ENCODE results near the gene DAB2IP. TPM values are rescaled to one million over a fixed set of nuclear protein-coding genes. Genes with fewer than 3 reads are reported as not detected.

The DAB2IP gene
- total RNA-seq, 1 donor from 2014 or later, result 12.8 TPM

DNA sequence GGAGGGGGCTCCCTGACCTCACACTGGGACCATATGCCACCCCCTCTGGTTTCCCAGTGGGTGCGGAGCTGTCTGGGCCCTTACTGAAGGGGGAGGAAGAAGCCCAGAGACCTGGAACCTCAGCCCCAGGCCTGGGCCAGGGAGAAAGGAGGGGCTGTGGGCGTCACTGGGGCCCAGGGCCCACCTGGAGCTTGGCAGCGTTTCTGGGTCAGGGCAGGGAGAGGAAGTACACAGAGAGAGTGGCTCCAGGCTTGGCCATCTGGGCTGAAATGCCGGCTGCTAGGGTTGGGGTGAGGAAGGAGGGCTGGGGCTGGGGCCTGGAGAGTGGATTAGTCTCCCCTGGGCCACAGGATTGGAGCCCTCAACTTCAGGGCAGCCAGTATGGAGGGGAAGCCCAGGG lies 6.4 kb upstream of the DAB2IP start:
- DNase-seq, result no peak

DNA sequence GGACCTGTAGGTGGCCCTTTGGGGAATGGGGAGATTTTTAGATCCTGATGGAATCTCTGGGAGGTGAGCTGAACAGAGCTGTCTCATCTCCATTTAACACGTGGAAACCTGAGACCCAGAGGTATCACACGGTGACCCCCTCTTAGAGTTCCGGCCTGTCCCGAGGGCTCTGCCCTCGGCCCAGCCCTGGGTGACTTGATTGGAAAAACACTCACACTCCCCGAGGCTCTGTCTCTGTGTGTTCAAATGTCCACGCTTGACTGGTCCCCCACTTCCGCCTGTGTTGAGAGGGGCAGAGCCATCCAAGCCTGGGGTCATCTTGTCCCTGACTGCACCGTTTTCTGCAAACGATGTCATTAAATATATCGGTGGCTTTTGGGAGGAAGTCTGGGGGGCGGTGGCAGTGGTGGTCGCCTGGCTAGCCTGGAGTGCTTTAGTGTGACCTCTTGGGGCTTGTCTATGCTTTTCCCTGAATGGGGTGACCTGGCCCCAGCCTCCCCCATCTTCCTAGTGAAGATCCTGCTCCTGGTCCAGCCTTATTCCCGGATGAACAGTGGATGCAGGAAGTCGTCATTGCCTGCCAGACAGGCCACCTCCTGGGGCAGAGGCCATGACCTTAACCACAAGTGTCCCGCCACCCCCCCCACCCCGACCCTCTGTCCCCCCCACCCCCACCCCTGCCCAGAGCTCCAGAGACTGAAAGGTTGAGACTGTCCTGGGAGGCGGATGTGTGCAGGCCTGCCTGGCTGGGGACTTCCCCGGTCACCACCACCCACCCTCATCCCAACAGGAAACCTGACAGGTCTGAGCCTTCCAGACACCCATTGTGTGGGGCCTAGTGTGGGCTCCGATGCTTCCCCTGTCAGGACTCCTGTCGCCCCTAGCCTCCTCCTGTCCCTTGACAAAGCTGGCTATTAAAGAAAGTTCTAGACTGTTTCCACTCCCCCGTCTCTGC lies 5.3 kb upstream of the DAB2IP start:
- no peak for DNase-seq

DNA sequence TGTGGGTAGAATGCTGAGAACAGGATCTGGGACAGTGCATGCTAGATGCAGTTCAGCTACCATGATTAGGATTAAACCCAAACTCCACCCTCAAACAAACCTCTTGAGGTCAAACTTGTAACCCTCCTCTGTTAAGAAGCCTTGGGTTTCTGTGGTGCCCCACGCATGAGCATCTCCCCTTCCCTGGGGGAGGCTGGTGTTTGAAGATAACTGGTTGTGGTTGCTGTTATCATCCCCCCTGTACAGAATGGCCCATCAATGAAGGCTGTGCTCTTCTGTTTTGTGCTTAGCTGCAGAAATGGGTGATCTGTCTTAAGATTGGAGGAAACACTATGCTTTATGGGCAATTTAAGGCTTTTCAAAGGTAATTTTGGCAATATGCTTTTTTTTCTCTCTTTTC lies 4.4 kb upstream of the DAB2IP start:
- DNase-seq, result no peak

DNA sequence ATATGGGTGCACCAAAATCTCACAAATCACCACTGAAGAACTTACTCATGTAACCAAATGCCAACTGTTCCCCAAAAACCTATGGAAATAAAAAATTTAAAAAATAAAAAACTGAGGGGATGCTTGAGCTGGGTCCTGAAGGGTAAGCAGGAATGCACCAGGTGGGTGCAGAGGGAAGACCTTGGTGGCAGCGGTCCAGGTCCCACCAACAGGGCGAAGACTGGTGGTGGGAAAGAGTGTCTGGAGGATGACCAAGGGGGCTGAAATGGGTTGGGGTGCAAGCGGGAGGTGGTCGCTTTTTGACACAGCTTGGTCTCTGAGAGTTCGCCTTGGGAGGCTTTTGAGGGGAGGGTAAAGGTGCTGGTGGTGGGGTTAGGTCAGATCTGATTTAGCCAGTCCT lies 3.3 kb upstream of the DAB2IP start:
- no peak for DNase-seq

DNA sequence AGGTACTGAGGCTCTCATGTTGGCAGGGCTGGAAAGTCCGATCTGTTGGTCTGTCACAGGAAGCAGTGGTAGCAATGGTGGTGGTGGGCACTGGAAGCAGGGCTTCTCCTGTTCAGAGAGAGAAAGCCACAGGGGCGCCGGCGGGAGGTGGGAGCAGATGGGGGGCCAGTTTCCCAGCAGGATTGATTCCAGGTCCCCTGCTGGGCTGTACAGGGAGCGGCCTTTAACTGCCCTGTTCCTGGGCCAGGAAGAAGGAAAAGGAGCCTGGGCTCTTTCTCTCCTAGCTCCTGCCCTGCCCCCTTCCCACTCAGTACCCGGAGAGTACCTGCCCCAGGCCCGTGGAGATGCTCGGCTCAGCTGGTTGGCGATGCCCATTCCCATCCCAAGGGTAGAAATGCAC lies 2.6 kb upstream of the DAB2IP start:
- DNase-seq, result no peak

DNA sequence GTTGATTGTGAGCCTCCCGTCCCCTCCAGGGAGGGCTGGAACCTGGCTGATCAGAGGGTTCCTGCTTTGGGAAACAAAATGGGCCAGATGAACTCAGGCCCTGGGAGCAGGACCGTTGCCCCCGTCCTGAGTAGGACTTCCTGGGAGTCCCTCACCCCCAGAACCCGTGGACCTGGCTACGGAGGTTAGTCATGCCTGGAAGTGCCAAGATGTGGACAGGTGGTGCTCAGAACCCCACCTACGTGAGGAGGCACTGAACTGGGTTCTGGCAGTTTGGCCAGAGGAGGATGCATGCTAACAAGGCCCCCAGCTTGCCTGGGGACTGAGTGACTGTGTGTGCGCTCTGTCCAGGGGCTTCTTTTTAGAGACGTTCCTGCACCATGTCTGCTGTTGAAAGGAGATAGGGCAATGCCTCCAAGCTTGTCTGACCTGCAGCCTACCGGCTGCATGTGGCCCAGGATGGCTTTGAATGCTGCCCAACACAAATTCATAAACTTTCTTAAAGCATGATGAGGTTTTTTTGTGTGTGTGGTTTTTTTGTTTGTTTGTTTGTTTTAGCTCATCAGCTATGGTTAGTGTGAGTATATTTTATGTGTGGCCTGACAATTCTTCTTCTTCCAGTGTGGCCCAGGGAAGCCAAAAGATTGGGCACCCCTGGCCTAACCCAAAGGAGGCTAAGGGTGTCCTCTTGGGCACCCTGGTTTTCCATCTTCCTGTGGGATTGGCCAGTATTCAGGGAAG lies 1.8 kb upstream of the DAB2IP start:
- no peak for DNase-seq

DNA sequence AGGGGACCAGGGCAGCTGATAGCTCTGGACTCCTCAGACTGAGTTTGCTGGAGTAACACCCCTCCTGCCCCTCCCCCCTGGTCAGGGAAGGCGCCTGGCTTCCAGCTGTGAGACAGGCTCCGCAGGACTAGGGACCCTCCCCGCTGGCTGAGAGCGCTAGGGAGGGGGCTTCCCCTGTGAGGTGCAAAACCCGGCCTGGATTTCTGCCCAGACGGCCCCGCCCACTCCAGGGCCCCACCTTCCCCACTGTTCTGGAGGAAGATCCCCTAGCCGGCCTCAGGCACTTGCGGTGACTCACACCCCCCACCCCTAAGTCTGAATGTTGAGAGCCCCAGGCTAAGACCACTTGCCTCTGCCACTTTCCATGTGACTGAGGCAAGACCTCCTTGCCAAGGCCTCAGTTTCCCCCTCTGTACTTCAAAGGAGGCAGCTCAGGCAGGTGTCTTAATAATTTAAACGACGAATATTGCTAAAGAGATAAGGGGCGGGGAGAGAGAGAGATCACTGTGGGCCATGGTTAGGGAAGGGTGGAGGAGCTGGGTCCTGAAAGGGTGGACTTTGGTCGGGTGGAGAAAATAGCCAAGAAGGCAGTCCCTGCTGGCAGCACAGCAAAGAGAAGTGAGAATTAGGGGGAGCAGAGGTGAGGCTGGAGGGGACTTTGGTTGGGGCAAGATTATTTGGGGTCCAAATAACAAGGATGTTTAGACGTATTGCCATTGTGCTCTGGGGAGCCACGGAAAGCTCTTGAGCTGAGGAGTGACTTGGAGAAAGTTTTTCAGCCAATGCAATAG lies 1.0 kb upstream of the DAB2IP start:
- peak; percentile 91 for DNase-seq

DNA sequence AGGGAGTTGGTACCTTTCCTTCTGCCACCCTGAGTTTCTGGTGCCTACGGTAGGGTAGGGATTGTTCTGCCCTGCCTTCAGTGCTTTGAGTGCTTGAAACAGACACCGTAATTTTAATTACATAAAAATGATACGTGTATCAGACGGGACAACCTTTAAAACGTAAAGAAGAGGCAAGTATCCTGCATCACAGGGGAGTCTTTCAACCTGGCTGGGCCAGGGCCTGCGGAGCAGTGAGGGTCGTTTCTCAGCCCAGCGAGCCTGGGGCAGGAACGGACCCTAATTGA lies 483 bp upstream of the DAB2IP start:
- no peak for DNase-seq

DNA sequence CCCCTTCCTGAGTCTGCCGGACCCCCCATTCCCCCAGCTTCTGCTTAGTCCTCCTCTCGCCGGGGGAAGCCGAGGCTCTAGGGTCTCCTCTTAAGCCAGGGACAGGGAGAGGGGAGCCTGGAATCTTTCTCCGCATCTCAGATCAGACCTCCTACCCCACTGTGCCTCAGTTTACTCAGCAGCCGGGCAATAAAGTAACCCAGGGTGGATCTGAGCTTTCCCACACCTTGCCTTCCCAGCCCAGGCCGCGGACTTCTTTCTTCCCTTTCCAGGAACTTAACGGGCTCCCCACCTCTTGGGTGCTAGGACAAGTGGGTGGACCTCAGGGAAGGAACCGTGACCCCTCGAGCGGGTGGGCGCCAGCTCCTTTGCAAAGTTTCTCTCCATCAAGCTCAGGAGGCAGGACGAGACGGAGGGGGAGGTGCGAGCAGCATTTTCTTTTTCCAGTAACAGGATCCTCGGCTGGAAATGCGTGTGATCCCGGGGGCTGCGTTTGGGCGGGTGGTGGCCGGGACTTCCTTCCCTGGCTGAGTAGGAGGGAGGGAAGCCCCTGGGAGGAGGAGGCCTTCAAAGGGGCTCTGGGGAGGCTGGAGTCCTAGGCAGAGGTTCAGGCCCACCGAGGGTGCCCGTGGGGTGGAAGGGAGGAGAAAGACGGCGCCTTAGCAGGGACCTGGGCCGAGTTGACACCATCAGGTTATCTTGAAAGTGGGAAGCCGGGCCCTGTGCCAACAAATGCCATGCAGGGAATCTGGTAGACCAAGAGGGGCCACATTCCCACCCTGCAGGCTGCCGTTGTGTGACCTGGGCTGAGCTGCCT lies 795 bp downstream of the DAB2IP start:
- DNase-seq, result peak; percentile 35

DNA sequence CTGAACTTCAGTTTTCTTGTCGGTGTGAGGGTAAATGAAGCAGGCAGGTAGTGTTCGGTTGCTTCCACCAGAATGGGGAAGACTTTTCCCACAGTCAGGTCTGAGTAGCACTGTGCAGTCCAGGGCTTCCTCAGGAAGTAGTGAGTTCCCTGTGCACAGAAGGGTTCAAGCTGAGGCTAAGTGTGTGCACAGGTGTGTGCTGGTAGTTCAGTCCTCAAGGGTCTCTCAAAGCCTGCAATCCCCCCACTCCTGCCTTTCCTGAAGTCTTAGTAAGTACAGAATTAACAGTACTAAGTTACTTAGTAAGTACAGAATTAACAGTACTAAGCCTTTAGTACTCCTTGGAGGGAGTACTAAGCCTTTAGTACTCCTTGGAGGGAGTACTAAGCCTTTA lies 1.4 kb downstream of the DAB2IP start:
- DNase-seq, result no peak

DNA sequence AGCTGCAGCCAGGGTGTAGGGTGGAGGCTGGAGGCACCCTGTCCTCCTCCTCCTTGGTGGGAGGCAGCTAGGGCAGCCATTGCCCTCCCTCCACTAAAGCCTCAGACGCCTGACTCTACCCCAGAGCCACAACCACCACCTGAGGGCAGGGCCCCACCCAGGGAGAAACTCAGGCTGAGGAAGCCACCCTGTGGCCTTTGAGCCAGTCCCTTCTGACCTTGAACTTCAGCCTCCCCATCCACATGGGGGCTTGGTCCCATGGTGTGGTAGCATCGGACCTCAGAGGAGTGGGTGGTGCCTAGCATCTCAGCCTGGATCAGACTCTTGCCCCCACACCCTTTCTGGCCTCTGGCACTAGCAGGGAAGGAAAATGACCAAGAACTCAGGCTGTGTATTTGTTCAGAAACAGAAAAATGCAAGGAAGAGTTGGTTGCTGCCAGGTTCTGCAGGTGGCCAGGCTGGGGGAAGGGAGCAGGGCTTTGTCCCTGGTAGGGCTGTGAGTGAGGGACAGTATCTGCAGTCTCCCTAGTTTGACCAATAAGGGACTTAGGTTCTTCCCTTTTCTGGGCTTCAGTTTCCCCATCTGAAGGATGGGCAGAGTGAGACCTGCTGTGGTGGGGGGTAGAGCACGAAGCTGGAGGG lies 3.2 kb downstream of the DAB2IP start:
- no peak for DNase-seq

DNA sequence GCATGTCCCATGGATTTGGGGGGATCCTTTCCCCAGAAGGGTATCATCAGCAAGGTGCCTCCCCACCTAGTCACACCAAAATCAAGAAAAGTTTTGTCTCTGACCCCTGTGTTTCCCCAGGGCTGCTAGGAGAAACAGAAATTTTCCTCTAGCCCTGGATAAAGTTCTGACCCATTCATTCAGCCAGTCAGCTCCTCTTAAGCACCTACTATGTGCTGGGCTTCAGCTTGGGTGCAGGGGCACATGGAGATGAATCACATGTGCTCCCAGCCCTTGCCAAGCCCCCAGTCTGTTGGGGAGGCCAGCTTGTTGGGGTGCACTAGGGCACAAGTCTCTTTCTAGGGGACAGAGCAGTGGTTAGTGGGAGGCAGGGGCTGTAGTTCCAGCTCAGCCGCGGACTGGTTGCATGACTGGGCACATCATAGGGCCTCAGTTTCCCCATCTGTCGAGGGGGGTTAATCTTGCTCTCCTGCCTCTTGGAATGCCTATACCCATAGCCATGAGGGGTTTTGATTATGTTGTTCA lies 3.9 kb downstream of the DAB2IP start:
- DNase-seq, result no peak

DNA sequence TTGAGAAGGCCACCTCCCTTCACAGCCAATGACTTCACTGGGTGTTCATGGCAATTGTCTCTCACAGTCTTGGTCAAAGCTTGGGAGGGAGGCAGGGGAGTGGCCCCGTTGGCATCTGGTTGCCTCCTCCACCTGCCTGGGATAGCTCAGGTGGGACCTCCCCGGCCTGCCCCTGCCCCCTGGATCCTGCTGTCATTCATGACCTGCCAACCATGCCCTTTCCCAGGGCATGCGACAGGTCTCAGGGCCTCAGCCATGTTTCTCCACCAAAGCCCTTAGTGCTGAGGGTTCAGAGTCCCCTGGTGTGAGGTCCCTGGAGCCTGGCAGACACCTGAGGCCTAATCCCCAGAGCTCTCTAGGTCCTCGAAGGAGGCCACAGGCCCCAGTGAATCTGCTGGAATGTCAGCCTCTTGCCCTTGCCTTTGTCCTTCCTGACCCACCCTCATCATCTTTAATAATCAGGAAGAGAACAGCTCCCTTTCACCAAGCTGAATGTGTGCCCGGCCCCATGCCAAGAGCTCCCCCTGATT lies 5.6 kb downstream of the DAB2IP start:
- DNase-seq, result no peak

DNA sequence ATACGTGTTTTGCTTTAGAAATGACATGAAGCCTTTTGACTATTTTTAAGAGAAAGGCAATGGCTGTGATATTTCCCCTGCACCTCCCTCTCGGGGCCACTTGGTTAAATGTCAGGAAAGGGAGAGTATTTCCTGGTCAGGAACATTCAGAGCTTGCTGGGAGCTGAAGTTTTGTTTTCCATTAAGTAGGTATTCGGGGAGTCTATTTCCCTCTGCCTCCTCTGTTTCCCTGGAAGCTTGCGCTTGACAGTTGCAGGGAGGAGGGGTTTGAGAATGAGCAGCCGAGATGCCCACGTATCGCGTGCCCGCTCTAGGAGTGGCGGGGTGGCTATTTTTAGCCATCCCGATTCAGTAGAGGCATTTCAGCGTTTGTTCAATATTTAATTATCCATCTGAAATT lies 6.7 kb downstream of the DAB2IP start:
- no peak for DNase-seq

DNA sequence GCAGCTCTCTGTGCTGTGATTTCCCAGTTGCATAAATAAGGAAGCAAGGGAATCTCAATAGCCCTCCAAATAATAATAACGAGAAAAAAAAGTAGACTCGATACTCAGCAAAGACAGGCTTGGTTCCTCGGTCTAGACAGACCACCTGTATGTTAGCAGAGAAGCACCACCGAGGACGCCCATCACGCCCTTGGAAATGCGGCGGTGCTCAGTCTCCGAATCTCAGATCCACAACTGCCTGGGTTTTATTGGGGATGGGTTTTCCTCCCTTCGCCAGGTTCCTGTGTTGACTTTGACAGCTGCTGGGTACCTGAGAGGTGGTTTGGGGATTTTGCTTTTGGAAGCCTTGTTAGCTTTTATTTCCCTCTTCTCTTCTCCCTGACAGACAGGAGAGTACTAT lies 7.2 kb downstream of the DAB2IP start:
- DNase-seq, result no peak

DNA sequence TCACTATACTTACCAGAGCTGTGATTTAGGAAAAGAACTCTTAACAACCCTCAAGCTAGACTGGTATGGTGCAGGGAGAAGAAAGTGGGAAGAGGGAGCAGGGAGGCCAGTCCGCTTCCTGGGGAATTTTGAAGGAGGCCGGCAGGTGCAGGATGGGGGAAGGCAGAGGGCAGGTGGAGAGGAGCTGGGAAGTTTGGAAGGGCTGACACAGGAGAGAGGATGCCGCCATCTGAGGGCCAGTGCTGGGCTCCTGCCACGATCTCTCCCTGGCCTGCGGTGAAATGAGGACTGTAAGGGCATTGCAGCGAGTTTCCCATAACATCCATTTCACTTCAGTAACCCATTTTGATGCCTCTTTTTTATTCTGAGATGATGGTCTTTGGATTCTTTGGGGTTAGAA lies 8.9 kb downstream of the DAB2IP start:
- no peak for DNase-seq

DNA sequence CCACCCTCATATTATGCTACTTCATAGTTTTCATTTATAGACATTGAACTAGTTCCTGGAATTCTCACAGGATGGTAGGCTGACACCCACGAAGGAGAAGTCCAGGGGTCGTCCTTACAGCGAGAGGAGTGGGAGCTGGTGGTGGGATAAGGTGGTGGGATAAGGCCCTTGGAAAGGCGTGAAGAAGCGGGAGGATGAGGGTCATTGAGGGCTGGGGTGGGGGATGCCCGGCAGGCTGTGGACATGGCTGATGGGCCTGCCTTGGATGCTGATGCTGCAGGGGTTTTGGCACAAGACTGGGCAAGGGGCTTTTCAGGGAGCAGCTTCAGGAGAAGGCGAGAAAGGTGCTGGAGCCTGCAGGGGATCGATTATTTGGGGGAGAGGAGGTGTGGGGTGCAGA lies 9.4 kb downstream of the DAB2IP start:
- DNase-seq, result no peak

DNA sequence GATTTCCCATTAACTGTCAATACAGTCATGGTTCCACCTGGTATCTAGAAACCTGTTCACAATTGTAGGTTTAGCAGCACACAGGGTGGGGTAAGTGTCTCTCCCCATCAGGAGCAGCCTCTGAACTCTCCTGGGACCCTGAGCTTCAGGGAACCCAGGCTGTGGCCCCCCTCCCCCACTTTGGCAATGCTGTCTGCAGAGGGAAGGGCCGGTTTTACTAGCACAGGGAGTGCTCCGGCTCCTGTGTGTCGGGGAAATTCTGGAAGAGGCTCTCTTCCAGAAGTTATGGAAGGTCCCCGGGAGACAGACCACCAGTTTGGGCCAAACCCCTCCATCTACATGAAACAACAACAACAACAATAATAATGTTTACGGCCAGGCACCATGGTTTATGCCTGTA lies 9.9 kb downstream of the DAB2IP start:
- DNase-seq, result no peak

DNA sequence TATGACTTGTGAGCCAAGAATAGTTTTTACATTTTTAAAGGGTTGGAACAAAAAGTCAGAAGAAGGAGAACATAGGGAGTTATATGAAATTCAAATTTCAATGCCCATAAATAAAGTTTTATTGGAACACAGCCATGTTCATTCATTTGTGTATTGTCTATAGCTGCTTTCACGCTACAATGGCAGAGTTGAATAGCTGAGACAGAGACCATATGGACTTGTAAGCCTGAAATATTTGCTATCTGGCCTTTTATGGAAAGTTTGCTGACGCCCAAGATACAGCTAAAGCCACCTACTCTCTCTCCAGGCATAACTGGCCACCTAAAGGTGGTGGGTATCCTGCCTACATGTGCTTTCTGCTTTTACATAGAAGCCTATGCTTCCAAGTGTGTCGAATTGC lies 10.9 kb downstream of the DAB2IP start:
- no peak for DNase-seq

DNA sequence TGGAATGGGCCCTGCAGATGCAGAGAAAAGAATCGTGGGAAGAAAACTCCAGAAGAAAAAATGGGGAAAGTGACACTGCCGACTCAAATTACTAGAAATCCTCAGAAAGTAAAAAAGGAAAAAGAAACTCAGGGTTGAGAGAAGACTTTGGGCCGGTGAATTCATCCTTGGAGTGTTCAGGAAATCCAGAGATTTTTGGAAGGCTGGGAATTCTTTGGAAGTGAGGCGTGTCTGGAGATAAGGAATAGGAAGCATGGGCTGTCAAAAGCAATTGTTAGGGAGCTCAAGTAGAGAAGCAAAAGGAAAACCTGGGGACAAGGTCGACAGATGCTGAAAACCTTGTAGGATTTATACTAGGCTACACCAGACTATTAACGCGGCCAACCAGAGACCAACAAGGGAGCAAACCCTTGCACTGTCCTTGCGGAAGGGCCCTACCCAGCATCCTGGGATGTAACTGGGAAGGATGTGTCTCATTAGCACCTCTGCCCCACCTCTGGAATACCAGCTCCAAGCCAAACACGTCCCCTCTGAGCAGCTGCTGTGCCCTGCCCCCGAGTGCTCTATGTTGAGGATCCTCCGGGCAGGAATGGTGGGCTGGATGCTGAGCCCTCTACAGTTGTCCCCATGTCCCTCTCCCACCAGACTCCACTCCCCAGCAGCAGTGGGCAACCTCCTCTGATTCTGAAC lies 11.6 kb downstream of the DAB2IP start:
- no peak for DNase-seq

DNA sequence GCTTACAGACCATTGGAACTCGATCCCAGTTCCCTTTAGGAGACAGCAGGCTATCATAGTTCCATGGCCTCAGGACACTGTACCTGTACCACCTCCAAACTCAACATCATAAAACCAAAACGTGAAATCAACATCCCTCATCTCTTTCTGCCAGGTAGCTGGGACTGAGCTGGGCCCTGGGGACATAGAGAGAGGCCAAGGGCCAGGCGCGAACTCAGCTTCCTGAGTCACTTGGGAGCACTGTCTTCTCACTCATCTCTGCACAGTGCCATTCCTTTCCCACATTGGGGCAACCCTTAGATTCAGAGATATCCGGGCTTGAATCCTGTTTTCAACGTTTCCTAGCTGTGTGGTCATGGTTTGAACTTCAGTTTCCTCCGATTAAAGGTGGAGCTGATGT lies 12.2 kb downstream of the DAB2IP start:
- no peak for DNase-seq
